ENCODE data around the gene ZBED6. TPM values are rescaled to one million over a fixed set of nuclear protein-coding genes. Genes with fewer than 3 reads are reported as not detected.

The ZBED6 gene
- total RNA-seq, 3 donors from 2014 or later (not counting 1 experiment from before 2014, with no cell fraction given), result 36.4 to 41.3 (median 39.8) TPM

Other genes starting within 250 kb of the ZBED6 start
- gene ATP2B4, start 168.8 kb upstream of the ZBED6 start, total RNA-seq, result 100 to 1,000 TPM; 175 to 235 (median 196) TPM
- gene LAX1, start 30.4 kb upstream of the ZBED6 start, total RNA-seq, result 10 to 100 TPM; 33.8 to 48.2 (median 41.2) TPM
- gene ZC3H11A, start within 50 bp of the ZBED6 start, total RNA-seq, result 10 to 100 TPM; 71.1 to 79.9 (median 78.2) TPM
- 10 to 100 TPM; 48.6 to 57.9 (median 54.4) TPM for gene SNRPE, start 66.0 kb downstream of the ZBED6 start, total RNA-seq

Data from natural killer cell (primary cell).